HG03442 (cell line): ENCODE measurements around the gene CMSS1.

Source experiments
- ATAC-seq: cut with Tn5 transposase; IDR thresholded peaks from one replicate; pipeline ENCODE4 v1.9.1; 2021; ENCODE audit warnings: mild to moderate bottlenecking, moderate library complexity; ENCODE audit not compliant: unreplicated experiment

Gene CMSS1

DNA sequence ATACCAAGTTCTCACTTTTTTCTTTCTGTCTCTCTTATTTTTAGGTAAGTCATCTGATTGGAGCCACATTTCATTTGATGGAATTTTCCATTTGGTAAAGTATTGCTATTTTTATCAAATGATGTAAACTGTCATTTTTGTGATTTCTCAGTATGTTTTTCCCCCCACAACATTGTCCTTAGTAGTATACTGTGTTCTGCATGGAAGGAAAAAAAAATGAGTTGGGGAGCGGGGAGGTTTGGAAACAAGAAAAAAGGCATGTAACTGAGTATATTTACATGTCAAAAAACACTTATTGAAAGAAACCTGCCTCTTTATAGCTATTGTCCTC lies 192.4 kb downstream of the CMSS1 start:
- ATAC-seq: no peak

GRCh38 chr3:100018806-100019205 lies 201.1 kb downstream of the CMSS1 start:
- ATAC-seq: no peak

GRCh38 chr3:100019719-100020118 lies 202.1 kb downstream of the CMSS1 start:
- no peak for ATAC-seq

- no peak for ATAC-seq
These were observed 203.4 kb downstream of the CMSS1 start for GRCh38 chr3:100020876-100021644.

GRCh38 chr3:100022506-100022905 lies 204.8 kb downstream of the CMSS1 start:
- no peak for ATAC-seq

DNA sequence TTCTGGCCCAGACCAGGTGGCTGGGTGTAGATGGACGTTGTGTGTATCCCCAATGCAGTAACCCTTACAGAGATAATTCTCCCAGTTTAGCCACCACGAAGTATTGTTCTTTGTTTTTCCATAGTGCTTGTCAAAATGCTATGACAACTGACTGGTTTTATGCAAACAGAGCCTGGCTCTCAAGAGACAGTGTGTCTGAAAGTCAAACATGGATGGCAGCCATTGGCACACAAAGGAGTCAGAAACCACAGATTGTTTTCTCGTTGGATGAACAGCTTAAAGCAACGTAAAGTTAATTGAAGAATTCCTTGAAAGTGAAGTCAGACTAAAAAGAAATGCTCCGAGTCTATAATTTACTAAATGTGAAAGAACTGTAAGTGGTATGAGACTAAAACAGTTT lies 205.5 kb downstream of the CMSS1 start:
- no peak for ATAC-seq

- no peak for ATAC-seq
These were observed 205.9 kb downstream of the CMSS1 start for GRCh38 chr3:100023595-100023994.

DNA sequence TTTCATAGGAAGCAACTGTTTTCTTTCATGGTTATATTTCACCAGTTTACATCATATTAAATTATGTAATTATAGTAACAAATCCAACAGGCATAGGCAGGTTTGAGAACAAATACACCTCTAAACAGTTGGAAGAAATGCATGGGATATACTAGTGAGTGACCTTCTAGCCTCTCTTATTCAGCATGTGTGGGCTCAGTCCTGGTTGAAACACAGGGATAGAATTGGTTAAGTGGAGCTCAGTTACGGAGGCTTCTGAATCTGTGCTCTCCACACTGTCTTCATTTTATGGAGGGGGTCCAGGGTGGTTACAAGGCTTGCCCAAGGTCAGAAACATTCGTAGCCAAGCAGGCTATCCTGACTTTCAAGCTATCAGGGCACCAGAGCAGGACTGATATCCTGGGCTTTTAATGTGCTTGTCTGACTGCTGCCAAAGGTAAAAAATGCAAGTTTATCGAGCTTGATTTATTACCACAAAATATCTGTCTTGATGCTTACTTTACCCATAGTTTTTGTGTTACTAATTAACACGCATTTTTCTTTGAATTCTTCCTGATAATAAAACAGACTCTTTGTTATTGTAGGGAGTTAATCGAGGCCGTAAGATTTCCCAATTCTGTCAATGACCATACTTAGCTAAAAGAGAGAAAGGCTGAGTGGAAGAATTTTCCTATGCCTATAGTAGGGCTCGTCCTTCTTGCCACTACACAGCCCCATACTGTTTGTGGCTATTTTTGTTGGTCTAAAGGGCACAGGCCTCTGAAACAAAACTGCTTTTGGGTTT lies 207.1 kb downstream of the CMSS1 start:
- no peak for ATAC-seq

GRCh38 chr3:100027321-100027720 lies 209.7 kb downstream of the CMSS1 start:
- ATAC-seq: no peak

GRCh38 chr3:100029052-100029451 lies 211.4 kb downstream of the CMSS1 start:
- no peak for ATAC-seq

DNA sequence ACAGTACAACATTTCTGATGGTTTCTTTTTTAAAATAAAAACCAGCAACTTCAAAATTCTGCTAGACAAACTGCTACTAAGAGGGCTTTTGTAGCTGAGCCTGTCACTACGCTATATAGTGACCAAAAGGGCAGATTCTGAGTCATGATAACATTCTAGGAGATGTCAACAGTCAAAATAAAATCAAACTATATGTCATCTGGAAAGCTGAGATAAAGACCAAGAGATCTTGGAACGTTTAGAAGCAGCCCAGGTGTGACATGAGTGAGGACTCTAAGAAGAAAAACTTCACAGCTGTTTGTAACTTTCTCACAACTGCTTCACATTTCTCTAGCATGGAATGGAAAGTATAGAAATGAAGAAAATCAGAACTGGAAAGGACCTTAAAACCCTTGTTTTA lies 212.0 kb downstream of the CMSS1 start:
- no peak for ATAC-seq

DNA sequence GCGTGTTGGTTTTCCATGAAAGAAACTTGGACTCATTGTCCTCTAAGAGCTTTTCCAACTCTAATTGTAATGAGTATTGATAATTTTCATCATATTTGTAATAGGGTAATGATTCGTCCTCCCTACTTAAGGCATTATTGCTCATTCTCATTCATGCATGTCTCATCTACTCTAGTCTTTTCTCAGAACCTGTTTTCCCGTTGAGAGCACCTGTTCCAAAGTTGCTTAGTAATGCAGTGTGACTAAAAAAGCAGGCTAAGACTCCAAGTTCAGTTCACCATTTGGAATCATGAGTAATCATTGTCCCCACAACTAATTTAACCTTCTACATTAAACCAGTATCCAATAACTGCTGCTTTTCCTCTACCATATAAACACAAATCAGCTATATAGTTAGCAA lies 212.7 kb downstream of the CMSS1 start:
- peak; percentile 53 for ATAC-seq

DNA sequence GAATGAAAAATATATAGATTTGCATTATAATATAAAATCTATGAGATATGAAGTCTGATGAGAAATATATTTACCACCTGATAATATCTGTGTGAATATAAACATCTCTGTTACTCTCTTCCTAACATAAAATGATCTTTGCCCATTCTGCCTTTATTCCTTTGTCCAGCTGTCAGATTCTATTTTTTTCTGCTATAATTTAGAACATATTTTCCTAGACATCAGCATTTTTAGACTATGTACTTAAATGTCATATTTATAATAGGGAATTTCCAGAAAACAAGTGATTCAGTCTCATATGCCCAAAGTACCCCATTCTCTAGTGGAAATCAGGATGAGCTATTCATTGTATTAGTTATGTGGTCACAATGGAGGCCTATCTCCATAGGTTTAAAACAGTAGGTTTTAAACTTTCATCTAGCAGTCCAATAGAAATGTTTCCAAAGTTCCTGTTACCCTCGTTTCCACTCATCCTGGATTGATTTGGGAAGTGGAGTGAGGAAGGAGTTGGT lies 213.3 kb downstream of the CMSS1 start:
- no peak for ATAC-seq

DNA sequence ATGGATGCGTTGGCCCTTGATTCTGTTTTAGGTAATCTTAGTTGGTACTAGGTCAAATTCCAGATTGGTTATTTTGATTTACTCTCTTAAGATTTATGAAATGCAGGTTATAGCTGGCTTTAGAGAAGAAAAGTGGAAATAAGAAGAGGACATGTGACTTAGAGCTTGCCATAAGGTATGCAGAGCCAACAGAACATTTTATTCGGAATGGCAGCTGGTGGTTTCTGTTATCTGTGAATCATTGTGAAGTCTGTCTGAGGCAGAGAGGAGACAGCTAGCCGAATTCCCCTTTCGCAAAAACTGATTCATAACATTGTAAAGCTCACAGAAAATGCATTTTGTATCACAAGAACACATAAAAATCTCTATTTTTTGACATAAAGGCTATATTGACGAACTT lies 214.6 kb downstream of the CMSS1 start:
- no peak for ATAC-seq

DNA sequence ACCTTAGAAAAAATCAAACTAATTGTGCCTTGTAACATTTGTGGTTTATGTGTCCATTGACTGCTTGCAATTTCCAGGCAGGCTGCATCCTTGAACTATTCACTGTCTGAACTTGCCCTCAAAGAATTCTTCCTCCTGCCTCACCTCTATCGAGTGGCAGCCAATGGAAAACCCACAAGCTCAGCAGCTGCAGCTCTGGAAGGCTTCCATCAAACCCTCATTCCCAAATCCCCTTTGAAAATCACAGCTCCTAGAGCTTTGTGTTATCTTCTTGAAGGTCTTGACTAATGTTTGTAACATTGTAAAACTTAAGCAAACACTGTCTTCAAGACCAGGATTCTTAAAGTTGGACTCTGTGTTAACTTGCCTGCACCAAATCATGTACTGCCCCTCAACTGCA lies 215.5 kb downstream of the CMSS1 start:
- no peak for ATAC-seq

- ATAC-seq: no peak
These were observed 216.3 kb downstream of the CMSS1 start for GRCh38 chr3:100033903-100034471.

DNA sequence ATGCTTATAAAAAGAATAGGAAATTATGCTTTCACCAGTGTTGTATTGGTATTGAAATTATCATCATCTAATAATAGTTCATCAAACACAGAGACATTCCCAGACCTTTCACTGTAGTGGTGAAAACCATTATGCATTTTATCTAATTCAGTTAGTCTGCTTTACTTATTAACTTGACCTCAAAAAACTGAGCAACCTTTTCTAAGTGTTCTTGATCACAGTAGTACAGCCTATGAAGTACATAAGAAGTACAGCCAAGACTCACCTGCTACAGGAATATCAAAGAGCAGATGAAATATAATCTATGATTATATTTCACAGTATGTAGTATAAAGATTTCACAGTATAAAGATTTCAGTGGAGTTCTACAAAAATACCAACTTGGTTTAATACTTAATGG lies 221.4 kb downstream of the CMSS1 start:
- no peak for ATAC-seq

GRCh38 chr3:100040451-100041225 lies 223.0 kb downstream of the CMSS1 start:
- no peak for ATAC-seq

GRCh38 chr3:100041328-100041749 lies 223.7 kb downstream of the CMSS1 start:
- ATAC-seq: no peak

GRCh38 chr3:100042166-100042981 lies 224.7 kb downstream of the CMSS1 start:
- no peak for ATAC-seq
